WERI-Rb-1 (cell line): Measurements from ENCODE around the gene PMP22.

Experiments used
- DNase-seq: peaks from one replicate; pipeline ENCODE4 v3.0.0-alpha.2; 2020
- H3K27ac ChIP-seq: fragments of 250-450 bp; sonication (Bioruptor Pico); 2 replicates; pipeline ENCODE4 v1.5.1; 2020; ENCODE audit warnings: mild to moderate bottlenecking, moderate library complexity
- H3K27me3 ChIP-seq: fragments of 250-450 bp; sonication (Bioruptor Pico); 2 replicates; pipeline ENCODE4 v1.5.1; 2021; ENCODE audit warnings: mild to moderate bottlenecking, low read depth, moderate library complexity; ENCODE audit not compliant: insufficient read depth, severe bottlenecking
- H3K36me3 ChIP-seq: fragments of 250-450 bp; sonication (Bioruptor Pico); 2 replicates; pipeline ENCODE4 v1.5.1; 2020; ENCODE audit warnings: mild to moderate bottlenecking, moderate library complexity
- H3K4me3 ChIP-seq: 2 replicates; pipeline ENCODE4 v1.5.1; 2011; ENCODE audit warnings: low read depth, mild to moderate bottlenecking, control low read depth, low read length
- H3K9me3 ChIP-seq: fragments of 250-450 bp; sonication (Bioruptor Pico); 2 replicates; pipeline ENCODE4 v1.5.1; 2021; ENCODE audit warnings: mild to moderate bottlenecking, moderate library complexity; ENCODE audit not compliant: severe bottlenecking
- CTCF ChIP-seq: IDR thresholded peaks from 2 replicates; pipeline ENCODE4 v1.5.1; 2011; ENCODE audit warnings: low read depth, mild to moderate bottlenecking, control low read depth, inconsistent platforms, low read length

Gene PMP22

GRCh38 chr17:15237106-15237425, 28.1 kb downstream of the PMP22 start:
- no peak overlapping the region for H3K27ac ChIP-seq
- DNase-seq = no peak

GRCh38 chr17:15236281-15237105, 28.6 kb downstream of the PMP22 start:
- no peak overlapping the region for H3K4me3 ChIP-seq
- no peaks in the 10 kb centered on the region for H3K27me3 ChIP-seq
- no peak overlapping the region for H3K27ac ChIP-seq
- H3K36me3 ChIP-seq = no peaks in the 10 kb centered on the region
- TF ChIP-seq CTCF = no peak
- no peaks in the 10 kb centered on the region for H3K9me3 ChIP-seq
- no peak for DNase-seq

More at GRCh38 chr17:15237106-15237425, 28.1 kb downstream of the PMP22 start:
- Histone ChIP-seq H3K9me3 (no peaks in the 10 kb centered on the region), H3K27me3 (no peaks in the 10 kb centered on the region), H3K4me3 (no peak overlapping the region), H3K36me3 (no peaks in the 10 kb centered on the region)
- TF ChIP-seq CTCF = no peak

GRCh38 chr17:15233971-15234370, 31.2 kb downstream of the PMP22 start:
- Histone ChIP-seq H3K9me3 (no peaks in the 10 kb centered on the region), H3K27ac (no peak overlapping the region), H3K36me3 (no peaks in the 10 kb centered on the region), H3K27me3 (no peaks in the 10 kb centered on the region), H3K4me3 (no peak overlapping the region)
- no peak for DNase-seq
- TF ChIP-seq CTCF = no peak

GRCh38 chr17:15233022-15233805, 31.9 kb downstream of the PMP22 start:
- peak; percentile 28 for TF ChIP-seq CTCF
- Histone ChIP-seq H3K9me3 (no peaks in the 10 kb centered on the region), H3K27me3 (no peaks in the 10 kb centered on the region), H3K27ac (no peak overlapping the region), H3K4me3 (no peak overlapping the region), H3K36me3 (no peaks in the 10 kb centered on the region)
- DNase-seq = no peak

- TF ChIP-seq CTCF = no peak
- H3K27me3 ChIP-seq = no peaks in the 10 kb centered on the region
- no peaks in the 10 kb centered on the region for H3K9me3 ChIP-seq
- no peak overlapping the region for H3K4me3 ChIP-seq
- DNase-seq = no peak
- no peaks in the 10 kb centered on the region for H3K36me3 ChIP-seq
- no peak overlapping the region for H3K27ac ChIP-seq
Observed at GRCh38 chr17:15232517-15232915, 32.6 kb downstream of the PMP22 start.
